ENCODE results near the gene SOD2. TPM values are rescaled to one million over a fixed set of nuclear protein-coding genes. Genes with fewer than 3 reads are reported as not detected.

Gene SOD2
- total RNA-seq, 1 experiment from 2014 or later, result 80.5 TPM

DNA sequence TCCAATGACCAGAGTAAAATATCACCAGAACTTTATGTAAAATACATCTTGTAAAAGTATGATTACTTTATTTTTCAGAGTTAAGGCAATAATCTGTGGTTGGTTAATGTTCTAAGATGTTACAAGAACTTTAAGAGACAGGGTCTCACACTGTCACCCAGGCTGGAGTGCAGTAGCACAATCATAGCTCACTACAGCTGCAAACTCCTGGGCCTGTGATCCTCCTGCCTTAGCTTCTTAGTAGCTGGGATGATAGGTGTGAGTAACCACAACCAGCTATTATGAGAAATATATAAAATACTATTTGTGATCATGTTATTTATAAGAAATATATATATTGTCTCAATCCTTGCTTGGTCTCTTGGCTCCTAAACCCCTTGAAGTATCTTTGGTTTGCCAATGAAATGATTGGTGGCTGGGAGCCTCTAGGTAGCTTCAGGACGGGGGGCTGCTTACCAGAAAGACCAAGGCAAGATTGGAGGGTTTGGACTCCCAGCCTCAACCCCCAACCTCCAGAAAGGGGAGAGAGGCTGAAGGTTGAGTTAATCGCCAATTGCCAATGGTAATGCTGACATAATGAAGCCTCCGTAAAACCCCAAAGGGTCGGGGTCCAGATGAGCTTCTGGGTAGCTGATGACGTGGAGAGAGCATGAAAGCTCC lies 15.4 kb downstream of the SOD2 start:
- Histone ChIP-seq H3K18ac (ENCODE audit: insufficient read length, low read depth, low read length) (no peak overlapping the region), H2BK15ac (ENCODE audit: low read depth, low read length) (no peak overlapping the region), H3K9me3 (ENCODE audit: control insufficient read depth, low read depth, low read length) (no peaks in the 10 kb centered on the region), H2BK12ac (ENCODE audit: insufficient read length, low read depth, low read length) (no peak overlapping the region), H4K91ac (ENCODE audit: insufficient read length, low read depth, low read length) (no peak overlapping the region), H3T11ph (ENCODE audit: low read length) (no peak overlapping the region), H3K23me2 (ENCODE audit: insufficient read length, low read depth, low read length, poor library complexity, severe bottlenecking) (no peaks in the 10 kb centered on the region), H3K4me1 (ENCODE audit: insufficient read depth, low read length) (no peaks in the 10 kb centered on the region), H4K8ac (replicated peaks; ENCODE audit: insufficient read length, low read depth, low read length) (no peak overlapping the region), H3K56ac (ENCODE audit: insufficient read length, low read depth, low read length) (no peak overlapping the region), H4K5ac (ENCODE audit: insufficient read length, low read depth, low read length) (no peak overlapping the region), H2BK5ac (ENCODE audit: insufficient read length, low read length) (no peak overlapping the region), H3K27ac (ENCODE audit: insufficient read length, low read depth, low read length) (no peak overlapping the region), H3K27me3 (ENCODE audit: insufficient read depth, low read length) (no peaks in the 10 kb centered on the region), H3K9ac (ENCODE audit: extremely low read depth, insufficient read length, low read length) (no peak overlapping the region), H2AK5ac (ENCODE audit: insufficient read length, low read length) (no peak overlapping the region), H3K79me2 (ENCODE audit: insufficient read depth, low read length) (no peaks in the 10 kb centered on the region), H3K4ac (ENCODE audit: low read depth, low read length) (no peak overlapping the region), H3K14ac (ENCODE audit: insufficient read depth, low read length) (no peak overlapping the region), H3K4me2 (ENCODE audit: insufficient read depth, insufficient read length, low read length) (no peak overlapping the region), H2BK120ac (ENCODE audit: low read depth, low read length, poor library complexity, severe bottlenecking) (no peak overlapping the region), H4K20me1 (ENCODE audit: control insufficient read depth, insufficient read depth, insufficient read length) (no peaks in the 10 kb centered on the region), H3K79me1 (ENCODE audit: insufficient read depth, low read depth, low read length, poor library complexity, severe bottlenecking) (no peaks in the 10 kb centered on the region), H2AFZ (ENCODE audit: low read length) (no peak overlapping the region), H2BK20ac (ENCODE audit: low read depth, low read length, poor library complexity, severe bottlenecking) (no peak overlapping the region), H3K23ac (ENCODE audit: insufficient read length, low read depth, low read length) (no peak overlapping the region)
- H3K27me3 Mint-ChIP-seq (ENCODE audit: low read depth), result no peaks in the 10 kb centered on the region
- H3K27ac Mint-ChIP-seq, result no peak overlapping the region
- no peak for TF ChIP-seq CTCF (conservative IDR thresholded peaks at IDR 0.05)
- no peaks in the 10 kb centered on the region for H3K4me1 Mint-ChIP-seq
- peaks cover 9 to 11% of the 10 kb centered on the region in 2 experiments; a peak in 3 of 5 replicates for H3K9me3 Mint-ChIP-seq
- no CpG with 5 or more reads among the region's 5 CpGs for WGBS (ENCODE audit: extremely low coverage, insufficient read length, low lambda C conversion rate)
- peaks cover 12 to 20% (median 14%) of the 10 kb centered on the region in 3 experiments for H3K36me3 Mint-ChIP-seq (ENCODE audit: insufficient read depth in 1 of 3, low read depth in 3 of 3)
- H3K4me3 Mint-ChIP-seq, result no peak overlapping the region
- no peak for DNase-seq

Measured in H9 (cell line).